Spleen (tissue), 11 donors: Measurements from ENCODE around the gene USP36. TPM values are rescaled to one million over a fixed set of nuclear protein-coding genes. Genes with fewer than 3 reads are reported as not detected.
A peak's percentile ranks its signal among the peaks of the same experiment; 100 is the strongest.

ENCODE experiments used
- DNase-seq: peaks from one replicate; pipeline ENCODE4 v3.0.0-alpha.2; 2020
- H3K27ac ChIP-seq, 8 donors: fragments of 200-600 bp; sonication (generic) in 7 of 8; 1 replicate in 4 of 8; 2 replicates in 4 of 8; pipeline versions ENCODE4 v1.5.0 to v1.8.0; 2016 to 2021; ENCODE audit warnings: inconsistent platforms in 4 of 8, mild to moderate bottlenecking in 4 of 8, moderate library complexity in 1 of 8
- H3K27me3 ChIP-seq, 7 donors: fragments of 200-600 bp; sonication (generic) in 6 of 7; replicated peaks in 1 of 7; 1 replicate in 4 of 7; 2 replicates in 3 of 7; pipeline versions ENCODE4 v1.5.0 to v1.8.0; 2016 to 2021; ENCODE audit warnings: inconsistent platforms in 3 of 7, mild to moderate bottlenecking in 1 of 7
- H3K36me3 ChIP-seq, 6 donors: fragments of 200-600 bp; sonication (generic) in 5 of 6; 1 replicate in 4 of 6; 2 replicates in 2 of 6; pipeline versions ENCODE4 v1.5.0 to v1.8.0; 2016 to 2021; ENCODE audit warnings: inconsistent platforms in 2 of 6
- H3K4me1 ChIP-seq, 6 donors: fragments of 200-600 bp; sonication (generic) in 5 of 6; 1 replicate in 3 of 6; 2 replicates in 3 of 6; pipeline versions ENCODE4 v1.5.0 to v1.8.0; 2016 to 2021; ENCODE audit warnings: inconsistent platforms in 3 of 6
- H3K4me3 ChIP-seq, 8 donors: fragments of 200-600 bp; sonication (generic) in 7 of 8; 1 replicate in 4 of 8; 2 replicates in 4 of 8; pipeline versions ENCODE4 v1.5.0 to v1.8.0; 2016 to 2021; ENCODE audit warnings: inconsistent platforms in 4 of 8, mild to moderate bottlenecking in 4 of 8, moderate library complexity in 2 of 8
- H3K9me3 ChIP-seq, 8 donors: fragments of 200-600 bp; sonication (generic) in 7 of 8; 1 replicate in 4 of 8; 2 replicates in 4 of 8; pipeline versions ENCODE4 v1.5.0 to v1.8.0; 2016 to 2021; ENCODE audit warnings: inconsistent platforms in 4 of 8
- CTCF ChIP-seq, 11 experiments: fragments of 200-600 bp in 7 of 11; fragments of 450-650 bp in 4 of 11; sonication (generic) in 4 of 11; IDR thresholded peaks in 8 of 11; conservative IDR thresholded peaks in 3 of 11; 1 replicate in 7 of 11; 2 replicates in 4 of 11; pipeline versions ENCODE4 v1.4.0 to v1.8.0; 2016 to 2021; ENCODE audit warnings: antibody characterized with exemption in 11 of 11, inconsistent platforms in 4 of 11, mild to moderate bottlenecking in 1 of 11
- POLR2A ChIP-seq, 3 donors: fragments of 450-650 bp; IDR thresholded peaks; one replicate each; pipeline ENCODE4 v1.5.1; 2017; ENCODE audit warnings: antibody characterized with exemption in 3 of 3, mild to moderate bottlenecking in 1 of 3
- POLR2AphosphoS5 ChIP-seq, 3 donors: sonication (generic); formaldehyde crosslinking; IDR thresholded peaks; one replicate each; pipeline ENCODE4 v1.5.1; 2017; ENCODE audit warnings: antibody characterized with exemption in 3 of 3
- WGBS, 5 donors: extraction: QIAGEN DNeasy Blood & Tissue Kit in 3 of 5; methylation state at CpG; one replicate each; pipeline versions ENCODE4 v1.1.5 to v1.1.7; 2013 to 2018; 5-methylcytosine and 5-hydroxymethylcytosine counted together
- intact Hi-C: fragments of 100-400 bp; cut with DNase I; formaldehyde crosslinking; loops from one replicate; pipeline ENCODE4 v1.15.0; 2023; ENCODE audit warnings: low total_unique reads
- polyA plus RNA-seq, 3 donors: library from polyadenylated mRNA; stranded (reverse); fragments of 200-250 nt; gene quantifications; one replicate each; pipeline ENCODE4 v1.2.1, GENCODE V29; 2013
- total RNA-seq, 7 donors: library from RNA; depleted of rRNA in 3 of 7; stranded (reverse); fragments of >200 nt in 3 of 7; fragmentation: NEBNext Ultra II Directional in 4 of 7; extraction: Animal tissue kit (Norgen Biotek cat#: 25700) in 4 of 7; gene quantifications; one replicate each; pipeline versions ENCODE4 v1.1.0 to v1.2.1, GENCODE V29; 2016 to 2021
- donor health status: healthy with polysubstance abuse.
- donor health status: DM: no; HTN: no; CAD: no; lungs with moderate emphysema.
- donor health status: DM: no; HTN: no; CAD: no.
- donor health status: Bipolar disorder and iron deficiency.
- donor health status: healthy.
- donor health status: DM: no; HTN: no; CAD: no.
- donor health status: DM: yes; HTN: yes; CAD: no.

USP36 gene
- total and polyA plus RNA-seq, 10 donors, result 13.4 to 95.0 (median 51.6) TPM

GRCh38 chr17:78819806-78820792 lies 20.5 kb downstream of the USP36 start:
- H3K9me3 ChIP-seq, result no peaks in the 10 kb centered on the region
- peak; percentile 43 for DNase-seq
- peaks cover 7 to 100% (median 91%) of the 10 kb centered on the region in 6 donors for H3K36me3 ChIP-seq
- intact Hi-C loops, result no loop called here
- H3K27ac ChIP-seq, result peak overlapping the region; percentile 64 to 86 (median 80)
- WGBS, 5 donors, result 88 to 96% (median 94%) methylated on average over 18 of the region's 18 CpGs
- H3K27me3 ChIP-seq, result no peaks in the 10 kb centered on the region
- no peak for TF ChIP-seq POLR2AphosphoS5 (IDR thresholded peaks at IDR 0.05)
- TF ChIP-seq CTCF (IDR thresholded peaks at IDR 0.05 in 8 of 11, conservative IDR thresholded peaks at IDR 0.05 in 3 of 11), result no peak
- no peak for TF ChIP-seq POLR2A (IDR thresholded peaks at IDR 0.05)
- no peak overlapping the region for H3K4me3 ChIP-seq
- peaks cover 17 to 49% (median 31%) of the 10 kb centered on the region in 6 donors for H3K4me1 ChIP-seq

- Histone ChIP-seq H3K4me3 (no peak overlapping the region), H3K36me3 (peaks cover 7 to 100% (median 91%) of the 10 kb centered on the region in 6 donors), H3K9me3 (no peaks in the 10 kb centered on the region), H3K27me3 (no peaks in the 10 kb centered on the region), H3K4me1 (peaks cover 17 to 49% (median 31%) of the 10 kb centered on the region in 6 donors), H3K27ac (peak overlapping the region; percentile 64 to 86 (median 80))
- TF ChIP-seq CTCF (IDR thresholded peaks at IDR 0.05 in 8 of 11, conservative IDR thresholded peaks at IDR 0.05 in 3 of 11), result no peak
- TF ChIP-seq POLR2A (IDR thresholded peaks at IDR 0.05), result no peak
- peak in 2 of 3 donors; percentile 12 to 18 for TF ChIP-seq POLR2AphosphoS5 (IDR thresholded peaks at IDR 0.05)
- WGBS, 5 donors, result 66 to 76% (median 68%) methylated on average over 8 of the region's 8 CpGs
- peak; percentile 61 for DNase-seq
- intact Hi-C loops, result no loop called here
Measured at GRCh38 chr17:78819402-78819801, 21.2 kb downstream of the USP36 start.

GRCh38 chr17:78818932-78819331 lies 21.7 kb downstream of the USP36 start:
- intact Hi-C loops, result no loop called here
- Histone ChIP-seq H3K36me3 (peaks cover 11 to 100% (median 90%) of the 10 kb centered on the region in 6 donors), H3K9me3 (no peaks in the 10 kb centered on the region), H3K4me1 (peaks cover 17 to 49% (median 31%) of the 10 kb centered on the region in 6 donors), H3K27ac (peak overlapping the region; percentile 66 to 86 (median 80)), H3K4me3 (peak overlapping the region in 1 of 8 donors; percentile 1), H3K27me3 (no peaks in the 10 kb centered on the region)
- TF ChIP-seq POLR2AphosphoS5 (IDR thresholded peaks at IDR 0.05) (peak in 1 of 3 donors; percentile 91), POLR2A (IDR thresholded peaks at IDR 0.05) (no peak), CTCF (IDR thresholded peaks at IDR 0.05 in 8 of 11, conservative IDR thresholded peaks at IDR 0.05 in 3 of 11) (no peak)
- WGBS, 5 donors, result 6 to 17% (median 11%) methylated on average over 6 of the region's 6 CpGs
- DNase-seq, result peak; percentile 75
